Activated naive CD8-positive, alpha-beta T cell treated with anti-CD3 and anti-CD28 coated beads, Interleukin-2, amount 50 U/mL, for 24 hours (primary cell): ENCODE data around the gene PRR20G.

Source experiments
- ATAC-seq: fragments of 150-1000 bp; cut with Tn5 transposase; one replicate; pipeline ENCODE4 v1.10.0; 2021
- DNase-seq: peaks from one replicate; pipeline ENCODE4 v3.0.0; 2021
- H3K27ac Mint-ChIP-seq: one replicate; pipeline ENCODE4 v1.8.0; 2021; ENCODE audit warnings: mild to moderate bottlenecking, mixed read lengths
- H3K27me3 Mint-ChIP-seq: one replicate; pipeline ENCODE4 v1.8.0; 2021; ENCODE audit warnings: mixed read lengths
- H3K36me3 Mint-ChIP-seq: one replicate; pipeline ENCODE4 v1.8.0; 2021; ENCODE audit warnings: low read depth, mixed read lengths
- H3K4me1 Mint-ChIP-seq: one replicate; pipeline ENCODE4 v1.8.0; 2021; ENCODE audit warnings: mixed read lengths
- H3K4me3 Mint-ChIP-seq: one replicate; pipeline ENCODE4 v1.8.0; 2021; ENCODE audit warnings: mild to moderate bottlenecking, moderate library complexity, mixed read lengths
- H3K9me3 Mint-ChIP-seq: one replicate; pipeline ENCODE4 v1.8.0; 2021; ENCODE audit warnings: mixed read lengths

PRR20G gene

GRCh38 chr3:127247292-127247691 lies 40.6 kb downstream of the PRR20G start:
- ATAC-seq (no peak), DNase-seq (no peak)
- Mint-ChIP-seq H3K27ac (no peak overlapping the region), H3K4me1 (no peaks in the 10 kb centered on the region), H3K27me3 (peaks cover under 1% of the 10 kb centered on the region), H3K9me3 (peaks cover 48% of the 10 kb centered on the region), H3K36me3 (peaks cover 2% of the 10 kb centered on the region), H3K4me3 (no peak overlapping the region)

- DNase-seq = no peak
- ATAC-seq = no peak
- peaks cover 5% of the 10 kb centered on the region for H3K27me3 Mint-ChIP-seq
- no peak overlapping the region for H3K27ac Mint-ChIP-seq
- no peak overlapping the region for H3K4me3 Mint-ChIP-seq
- H3K9me3 Mint-ChIP-seq = peaks cover 10% of the 10 kb centered on the region
- H3K36me3 Mint-ChIP-seq = no peaks in the 10 kb centered on the region
- no peaks in the 10 kb centered on the region for H3K4me1 Mint-ChIP-seq
These were observed 49.2 kb downstream of the PRR20G start for GRCh38 chr3:127238602-127239001.

GRCh38 chr3:127237835-127238234 lies 50.0 kb downstream of the PRR20G start:
- no peak overlapping the region for H3K4me3 Mint-ChIP-seq
- peaks cover 5% of the 10 kb centered on the region for H3K27me3 Mint-ChIP-seq
- H3K9me3 Mint-ChIP-seq = peaks cover 10% of the 10 kb centered on the region
- DNase-seq (no peak), ATAC-seq (no peak)
- no peaks in the 10 kb centered on the region for H3K4me1 Mint-ChIP-seq
- H3K27ac Mint-ChIP-seq = no peak overlapping the region
- H3K36me3 Mint-ChIP-seq = no peaks in the 10 kb centered on the region

- no peaks in the 10 kb centered on the region for H3K36me3 Mint-ChIP-seq
- H3K27ac Mint-ChIP-seq = no peak overlapping the region
- no peak overlapping the region for H3K4me3 Mint-ChIP-seq
- H3K9me3 Mint-ChIP-seq = peaks cover 3% of the 10 kb centered on the region
- no peak for DNase-seq
- H3K4me1 Mint-ChIP-seq = no peaks in the 10 kb centered on the region
- no peak for ATAC-seq
- peaks cover 7% of the 10 kb centered on the region for H3K27me3 Mint-ChIP-seq
These were observed 52.1 kb downstream of the PRR20G start for GRCh38 chr3:127235706-127236105.

- DNase-seq (no peak), ATAC-seq (no peak)
- Mint-ChIP-seq H3K27ac (no peak overlapping the region), H3K4me3 (no peak overlapping the region), H3K4me1 (no peaks in the 10 kb centered on the region), H3K36me3 (no peaks in the 10 kb centered on the region), H3K27me3 (peaks cover 4% of the 10 kb centered on the region), H3K9me3 (peaks cover 3% of the 10 kb centered on the region)
These were observed 53.1 kb downstream of the PRR20G start for GRCh38 chr3:127234778-127235177.
